SK-N-SH (cell line): ENCODE results near the gene ZMIZ2. TPM values are rescaled to one million over a fixed set of nuclear protein-coding genes. Genes with fewer than 3 reads are reported as not detected.

Experiments used
- CTCF ChIA-PET: fragments of 300-600, 350-600 bp; formaldehyde crosslinking; extraction: SDS; loops from one replicate; lab custom pipeline; 2021; lab: Yijun Ruan, JAX
- POLR2A ChIA-PET: fragments of 350-600 bp; sonication (Branson Sonifier 250); formaldehyde crosslinking; extraction: SDS; loops from one replicate; lab custom pipeline; 2020; ENCODE audit warnings: antibody characterized with exemption, inconsistent platforms; lab: Yijun Ruan, JAX
- DNase-seq: peaks from one replicate; pipeline ENCODE4 v3.0.0; 2012
- H2AFZ ChIP-seq: fragments of 200-600 bp; sonication (generic); 2 replicates; pipeline ENCODE4 v1.8.1; 2016; ENCODE audit warnings: antibody characterized with exemption, mild to moderate bottlenecking, low read depth
- H3F3A ChIP-seq: fragments of 200-600 bp; sonication (generic); replicated peaks from 2 replicates; pipeline ENCODE3; 2016; ENCODE audit warnings: antibody characterized with exemption, mild to moderate bottlenecking; ENCODE audit not compliant: insufficient read depth
- H3K27ac ChIP-seq, 2 experiments: fragments of 200-500 bp in 1 of 2; fragments of 200-600 bp in 1 of 2; sonication (Bioruptor generic) in 1 of 2; sonication (generic), shearing (Covaris generic) in 1 of 2; 2 replicates each; pipeline versions ENCODE4 v1.5.1 to v1.6.1; 2014 to 2016; ENCODE audit warnings: low read depth in 2 of 2, inconsistent platforms in 1 of 2, low read length in 1 of 2, mild to moderate bottlenecking in 1 of 2, mixed read lengths in 1 of 2
- H3K27me3 ChIP-seq: fragments of 200-600 bp; sonication (generic), shearing (Covaris generic); 2 replicates; pipeline ENCODE4 v1.6.1; 2016; ENCODE audit warnings: mixed run types; ENCODE audit not compliant: insufficient read depth
- H3K36me3 ChIP-seq, 2 experiments: fragments of 200-500 bp in 1 of 2; fragments of 200-600 bp in 1 of 2; sonication (Bioruptor generic) in 1 of 2; sonication (generic) in 1 of 2; replicated peaks in 1 of 2; 2 replicates each; pipeline versions ENCODE3 to v1.5.1; 2014 to 2016; ENCODE audit warnings: low read length in 1 of 2, mild to moderate bottlenecking in 1 of 2; ENCODE audit not compliant: insufficient read depth in 2 of 2, control insufficient read depth in 1 of 2
- H3K4me1 ChIP-seq, 2 experiments: fragments of 200-500 bp in 1 of 2; fragments of 200-600 bp in 1 of 2; sonication (Bioruptor generic) in 1 of 2; sonication (generic), shearing (Covaris generic) in 1 of 2; 2 replicates each; pipeline versions ENCODE4 v1.5.1 to v1.6.1; 2014 to 2016; ENCODE audit warnings: low read depth in 1 of 2, low read length in 1 of 2, mixed run types in 1 of 2; ENCODE audit not compliant: insufficient read depth in 2 of 2, control insufficient read depth in 1 of 2
- H3K4me2 ChIP-seq: fragments of 200-600 bp; sonication (generic), shearing (Covaris generic); 2 replicates; pipeline ENCODE4 v1.6.1; 2017; ENCODE audit warnings: mixed run types
- H3K4me3 ChIP-seq, 2 experiments: fragments of 200-500 bp in 1 of 2; fragments of 200-600 bp in 1 of 2; sonication (Bioruptor generic) in 1 of 2; sonication (generic), shearing (Covaris generic) in 1 of 2; 2 replicates each; pipeline versions ENCODE4 v1.5.1 to v1.8.1; 2014 to 2016; ENCODE audit warnings: low read depth in 2 of 2, inconsistent platforms in 1 of 2, low read length in 1 of 2, mild to moderate bottlenecking in 1 of 2, mixed read lengths in 1 of 2, moderate library complexity in 1 of 2
- H3K79me2 ChIP-seq: fragments of 200-600 bp; sonication (generic); 2 replicates; pipeline ENCODE4 v1.8.1; 2017; ENCODE audit warnings: mild to moderate bottlenecking; ENCODE audit not compliant: insufficient read depth
- H3K9ac ChIP-seq: fragments of 200-600 bp; sonication (generic); 2 replicates; pipeline ENCODE4 v1.6.1; 2017; ENCODE audit warnings: mixed run types
- H3K9me2 ChIP-seq: fragments of 200-600 bp; sonication (generic); 2 replicates; pipeline ENCODE4 v1.6.1; 2017; ENCODE audit warnings: mixed run types
- H3K9me3 ChIP-seq: fragments of 200-600 bp; sonication (generic); 2 replicates; pipeline ENCODE4 v1.6.1; 2017; ENCODE audit warnings: mixed run types, mild to moderate bottlenecking, moderate library complexity
- H4K20me1 ChIP-seq: fragments of 200-600 bp; sonication (generic); 2 replicates; pipeline ENCODE4 v1.6.1; 2017; ENCODE audit warnings: mild to moderate bottlenecking, mixed run types; ENCODE audit not compliant: insufficient read depth
- ELF1 ChIP-seq: IDR thresholded peaks from 2 replicates; pipeline ENCODE4 v1.4.0; 2012
- EP300 ChIP-seq, 2 experiments: IDR thresholded peaks; 2 replicates each; pipeline versions ENCODE4 v1.4.0 to v1.6.1; 2012; ENCODE audit warnings: borderline replicate concordance in 1 of 2, low read depth in 1 of 2, low read length in 1 of 2
- EZH2phosphoT487 ChIP-seq: fragments of 200-600 bp; sonication (generic); IDR thresholded peaks from 2 replicates; pipeline ENCODE4 v1.6.1; 2017; ENCODE audit warnings: low read depth, mixed run types, mild to moderate bottlenecking, antibody characterized with exemption, moderate library complexity, borderline replicate concordance
- GABPA ChIP-seq: IDR thresholded peaks from 2 replicates; pipeline ENCODE4 v1.4.0; 2012; ENCODE audit warnings: low read depth, mild to moderate bottlenecking
- GATA2 ChIP-seq: sonication (generic); formaldehyde crosslinking; IDR thresholded peaks from 2 replicates; pipeline ENCODE4 v1.5.0; 2020; ENCODE audit warnings: mild to moderate bottlenecking, missing genetic modification reagents
- MEF2A ChIP-seq: IDR thresholded peaks from 2 replicates; pipeline ENCODE4 v1.4.0; 2012; ENCODE audit warnings: low read depth, borderline replicate concordance
- NRF1 ChIP-seq: IDR thresholded peaks from 2 replicates; pipeline ENCODE4 v1.6.1; 2012; ENCODE audit warnings: low read depth, mild to moderate bottlenecking, low read length
- POLR2AphosphoS5 ChIP-seq: IDR thresholded peaks from 2 replicates; pipeline ENCODE4 v1.6.1; 2012; ENCODE audit warnings: low read depth, low read length
- RAD21 ChIP-seq: IDR thresholded peaks from 2 replicates; pipeline ENCODE4 v1.6.1; 2012; ENCODE audit warnings: mild to moderate bottlenecking, low read length
- RFX5 ChIP-seq: IDR thresholded peaks from 2 replicates; pipeline ENCODE4 v1.6.1; 2012; ENCODE audit warnings: mild to moderate bottlenecking, improper control_type of control experiment, low read length
- SIN3A ChIP-seq: IDR thresholded peaks from 2 replicates; pipeline ENCODE4 v1.6.1; 2012; ENCODE audit warnings: low read depth, mild to moderate bottlenecking, low read length, moderate library complexity, borderline replicate concordance
- TAF1 ChIP-seq: IDR thresholded peaks from 2 replicates; pipeline ENCODE4 v1.6.1; 2012; ENCODE audit warnings: low read depth, mild to moderate bottlenecking, low read length, moderate library complexity, borderline replicate concordance
- WGBS: methylation state at CpG from one replicate; pipeline ENCODE4 v1.1.6; 2017; ENCODE audit warnings: low lambda C conversion rate; 5-methylcytosine and 5-hydroxymethylcytosine counted together
- polyA plus RNA-seq, 3 experiments: library from polyadenylated mRNA; depleted of rRNA; stranded (reverse); fragments of >200 nt; gene quantifications; 2 replicates each; pipeline ENCODE4 v1.2.3, GENCODE V29; 2012
- TF ChIP-seq, protein P1 (sequence below): IDR thresholded peaks from 2 replicates; pipeline ENCODE4; 2012
- TF ChIP-seq, protein P2 (sequence below): fragments of 200-600 bp; sonication (generic); IDR thresholded peaks from 2 replicates; pipeline ENCODE4 v1.6.1; 2017; ENCODE audit warnings: antibody characterized with exemption, mild to moderate bottlenecking, moderate library complexity
- TF ChIP-seq, protein P3 (sequence below): IDR thresholded peaks from 2 replicates; pipeline ENCODE4 v1.6.1; 2012; ENCODE audit warnings: mild to moderate bottlenecking, low read depth, low read length, moderate library complexity
- TF ChIP-seq, protein P4 (sequence below): fragments of 150-350 bp; IDR thresholded peaks from 2 replicates; pipeline ENCODE4 v1.6.1; 2016; ENCODE audit warnings: mild to moderate bottlenecking, low read depth, low read length

Gene ZMIZ2
- polyA plus RNA-seq, 1 of the 3 experiments (the other 2 are of a cell fraction) = 18.1 TPM

DNA sequence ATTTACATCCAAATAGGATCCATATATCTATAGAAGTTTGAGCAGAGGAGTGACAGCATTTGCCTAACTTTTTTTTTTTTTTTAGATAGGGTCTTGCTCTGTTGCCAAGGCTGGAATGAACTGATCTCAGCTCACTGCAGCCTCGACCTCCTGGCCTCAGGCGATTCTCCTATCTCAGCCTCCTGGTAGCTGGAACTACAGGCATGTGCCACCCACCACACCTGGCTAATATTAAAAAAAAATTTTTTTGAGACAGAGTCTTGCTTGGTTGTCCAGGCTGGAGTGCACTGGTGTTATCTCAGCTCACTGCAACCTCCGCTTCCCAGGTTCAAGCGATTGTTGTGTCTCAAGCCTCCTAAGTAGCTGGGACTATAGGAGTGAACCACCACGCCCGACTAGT lies 62.9 kb downstream of the ZMIZ2 start:
- Histone ChIP-seq H3K36me3 (no peaks in the 10 kb centered on the region), H3K27ac (no peak overlapping the region), H3K79me2 (no peaks in the 10 kb centered on the region), H3K9me2 (no peaks in the 10 kb centered on the region), H3K4me2 (no peak overlapping the region), H3K9me3 (no peaks in the 10 kb centered on the region), H3K27me3 (no peaks in the 10 kb centered on the region), H4K20me1 (no peaks in the 10 kb centered on the region), H3K4me3 (no peak overlapping the region), H2AFZ (no peak overlapping the region), H3K9ac (no peak overlapping the region), H3K4me1 (no peaks in the 10 kb centered on the region)
- POLR2A ChIA-PET = interaction anchor here (1.2 kb wide), 1 partner anchor 13 kb away, joined by 5 read pairs; no protein-coding TSS in a partner anchor
- no peak for DNase-seq
- 87% methylated on average over 6 of the region's 6 CpGs for WGBS
- CTCF ChIA-PET = interaction anchor here (0.8 to 1.2 kb wide), 4 partner anchors 8 to 325 kb away, joined by 3 to 4 read pairs (median 3); no protein-coding TSS in a partner anchor
- TF ChIP-seq, protein P1, sequence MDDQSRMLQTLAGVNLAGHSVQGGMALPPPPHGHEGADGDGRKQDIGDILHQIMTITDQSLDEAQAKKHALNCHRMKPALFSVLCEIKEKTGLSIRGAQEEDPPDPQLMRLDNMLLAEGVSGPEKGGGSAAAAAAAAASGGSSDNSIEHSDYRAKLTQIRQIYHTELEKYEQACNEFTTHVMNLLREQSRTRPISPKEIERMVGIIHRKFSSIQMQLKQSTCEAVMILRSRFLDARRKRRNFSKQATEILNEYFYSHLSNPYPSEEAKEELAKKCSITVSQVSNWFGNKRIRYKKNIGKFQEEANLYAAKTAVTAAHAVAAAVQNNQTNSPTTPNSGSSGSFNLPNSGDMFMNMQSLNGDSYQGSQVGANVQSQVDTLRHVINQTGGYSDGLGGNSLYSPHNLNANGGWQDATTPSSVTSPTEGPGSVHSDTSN = no peak
- TF ChIP-seq GABPA (no peak), MEF2A (no peak), SIN3A (no peak), EP300 (IDR thresholded peaks at IDR 0.05; ENCODE audit: borderline replicate concordance in 1 of 2, low read depth in 1 of 2, low read length in 1 of 2) (no peak), ELF1 (no peak), RFX5 (no peak), RAD21 (no peak), POLR2AphosphoS5 (no peak), NRF1 (no peak), EZH2phosphoT487 (no peak), GATA2 (CRISPR knock-in tag) (no peak), TAF1 (no peak)
- TF ChIP-seq, protein P2, sequence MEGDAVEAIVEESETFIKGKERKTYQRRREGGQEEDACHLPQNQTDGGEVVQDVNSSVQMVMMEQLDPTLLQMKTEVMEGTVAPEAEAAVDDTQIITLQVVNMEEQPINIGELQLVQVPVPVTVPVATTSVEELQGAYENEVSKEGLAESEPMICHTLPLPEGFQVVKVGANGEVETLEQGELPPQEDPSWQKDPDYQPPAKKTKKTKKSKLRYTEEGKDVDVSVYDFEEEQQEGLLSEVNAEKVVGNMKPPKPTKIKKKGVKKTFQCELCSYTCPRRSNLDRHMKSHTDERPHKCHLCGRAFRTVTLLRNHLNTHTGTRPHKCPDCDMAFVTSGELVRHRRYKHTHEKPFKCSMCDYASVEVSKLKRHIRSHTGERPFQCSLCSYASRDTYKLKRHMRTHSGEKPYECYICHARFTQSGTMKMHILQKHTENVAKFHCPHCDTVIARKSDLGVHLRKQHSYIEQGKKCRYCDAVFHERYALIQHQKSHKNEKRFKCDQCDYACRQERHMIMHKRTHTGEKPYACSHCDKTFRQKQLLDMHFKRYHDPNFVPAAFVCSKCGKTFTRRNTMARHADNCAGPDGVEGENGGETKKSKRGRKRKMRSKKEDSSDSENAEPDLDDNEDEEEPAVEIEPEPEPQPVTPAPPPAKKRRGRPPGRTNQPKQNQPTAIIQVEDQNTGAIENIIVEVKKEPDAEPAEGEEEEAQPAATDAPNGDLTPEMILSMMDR = no peak
- TF ChIP-seq, protein P3, sequence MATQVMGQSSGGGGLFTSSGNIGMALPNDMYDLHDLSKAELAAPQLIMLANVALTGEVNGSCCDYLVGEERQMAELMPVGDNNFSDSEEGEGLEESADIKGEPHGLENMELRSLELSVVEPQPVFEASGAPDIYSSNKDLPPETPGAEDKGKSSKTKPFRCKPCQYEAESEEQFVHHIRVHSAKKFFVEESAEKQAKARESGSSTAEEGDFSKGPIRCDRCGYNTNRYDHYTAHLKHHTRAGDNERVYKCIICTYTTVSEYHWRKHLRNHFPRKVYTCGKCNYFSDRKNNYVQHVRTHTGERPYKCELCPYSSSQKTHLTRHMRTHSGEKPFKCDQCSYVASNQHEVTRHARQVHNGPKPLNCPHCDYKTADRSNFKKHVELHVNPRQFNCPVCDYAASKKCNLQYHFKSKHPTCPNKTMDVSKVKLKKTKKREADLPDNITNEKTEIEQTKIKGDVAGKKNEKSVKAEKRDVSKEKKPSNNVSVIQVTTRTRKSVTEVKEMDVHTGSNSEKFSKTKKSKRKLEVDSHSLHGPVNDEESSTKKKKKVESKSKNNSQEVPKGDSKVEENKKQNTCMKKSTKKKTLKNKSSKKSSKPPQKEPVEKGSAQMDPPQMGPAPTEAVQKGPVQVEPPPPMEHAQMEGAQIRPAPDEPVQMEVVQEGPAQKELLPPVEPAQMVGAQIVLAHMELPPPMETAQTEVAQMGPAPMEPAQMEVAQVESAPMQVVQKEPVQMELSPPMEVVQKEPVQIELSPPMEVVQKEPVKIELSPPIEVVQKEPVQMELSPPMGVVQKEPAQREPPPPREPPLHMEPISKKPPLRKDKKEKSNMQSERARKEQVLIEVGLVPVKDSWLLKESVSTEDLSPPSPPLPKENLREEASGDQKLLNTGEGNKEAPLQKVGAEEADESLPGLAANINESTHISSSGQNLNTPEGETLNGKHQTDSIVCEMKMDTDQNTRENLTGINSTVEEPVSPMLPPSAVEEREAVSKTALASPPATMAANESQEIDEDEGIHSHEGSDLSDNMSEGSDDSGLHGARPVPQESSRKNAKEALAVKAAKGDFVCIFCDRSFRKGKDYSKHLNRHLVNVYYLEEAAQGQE = no peak
- TF ChIP-seq, protein P4, sequence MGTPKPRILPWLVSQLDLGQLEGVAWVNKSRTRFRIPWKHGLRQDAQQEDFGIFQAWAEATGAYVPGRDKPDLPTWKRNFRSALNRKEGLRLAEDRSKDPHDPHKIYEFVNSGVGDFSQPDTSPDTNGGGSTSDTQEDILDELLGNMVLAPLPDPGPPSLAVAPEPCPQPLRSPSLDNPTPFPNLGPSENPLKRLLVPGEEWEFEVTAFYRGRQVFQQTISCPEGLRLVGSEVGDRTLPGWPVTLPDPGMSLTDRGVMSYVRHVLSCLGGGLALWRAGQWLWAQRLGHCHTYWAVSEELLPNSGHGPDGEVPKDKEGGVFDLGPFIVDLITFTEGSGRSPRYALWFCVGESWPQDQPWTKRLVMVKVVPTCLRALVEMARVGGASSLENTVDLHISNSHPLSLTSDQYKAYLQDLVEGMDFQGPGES = no peak
- TF ChIP-seq, all 33 proteins: peak for 0
- peaks cover 32% of the 10 kb centered on the region for H3F3A ChIP-seq
